ENCODE data around the gene WWC2.

DNA sequence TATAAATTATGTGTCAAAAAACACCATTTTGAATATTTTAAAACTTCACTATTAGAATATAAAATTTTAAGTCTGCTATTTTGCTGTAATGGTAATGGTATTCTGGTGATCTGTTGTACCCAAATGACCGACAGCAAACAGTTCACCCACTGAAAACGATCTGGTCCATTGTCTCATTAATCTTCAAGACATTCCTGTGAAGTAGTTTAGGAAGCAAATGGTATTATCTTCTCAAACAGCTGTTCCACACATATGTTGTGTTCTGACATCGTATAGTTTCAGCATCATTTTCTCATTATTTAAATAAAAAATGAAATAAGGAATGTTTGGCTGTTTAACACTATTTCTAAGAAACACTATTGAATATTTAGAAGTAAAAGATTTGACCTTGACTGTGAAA is 98.1 kb downstream of the WWC2 start:
- TF ChIP-seq POLR2A (IDR thresholded peaks at IDR 0.05) = no peak
- TF ChIP-seq, protein P1, sequence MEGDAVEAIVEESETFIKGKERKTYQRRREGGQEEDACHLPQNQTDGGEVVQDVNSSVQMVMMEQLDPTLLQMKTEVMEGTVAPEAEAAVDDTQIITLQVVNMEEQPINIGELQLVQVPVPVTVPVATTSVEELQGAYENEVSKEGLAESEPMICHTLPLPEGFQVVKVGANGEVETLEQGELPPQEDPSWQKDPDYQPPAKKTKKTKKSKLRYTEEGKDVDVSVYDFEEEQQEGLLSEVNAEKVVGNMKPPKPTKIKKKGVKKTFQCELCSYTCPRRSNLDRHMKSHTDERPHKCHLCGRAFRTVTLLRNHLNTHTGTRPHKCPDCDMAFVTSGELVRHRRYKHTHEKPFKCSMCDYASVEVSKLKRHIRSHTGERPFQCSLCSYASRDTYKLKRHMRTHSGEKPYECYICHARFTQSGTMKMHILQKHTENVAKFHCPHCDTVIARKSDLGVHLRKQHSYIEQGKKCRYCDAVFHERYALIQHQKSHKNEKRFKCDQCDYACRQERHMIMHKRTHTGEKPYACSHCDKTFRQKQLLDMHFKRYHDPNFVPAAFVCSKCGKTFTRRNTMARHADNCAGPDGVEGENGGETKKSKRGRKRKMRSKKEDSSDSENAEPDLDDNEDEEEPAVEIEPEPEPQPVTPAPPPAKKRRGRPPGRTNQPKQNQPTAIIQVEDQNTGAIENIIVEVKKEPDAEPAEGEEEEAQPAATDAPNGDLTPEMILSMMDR (IDR thresholded peaks at IDR 0.05) = no peak
